Body of pancreas (tissue), 4 donors: ENCODE results near the gene KLHL24. TPM values are rescaled to one million over a fixed set of nuclear protein-coding genes. Genes with fewer than 3 reads are reported as not detected.
A peak's percentile ranks its signal among the peaks of the same experiment; 100 is the strongest.
"Not testable (repeated sequence)": the region's sequence is repeated elsewhere in the genome, so short reads cannot be mapped to it uniquely, and the experiment has no call there.

Source experiments
- ATAC-seq: fragments of 150-250 bp; one replicate; pipeline ENCODE4 v1.9.1; 2016
- DNase-seq, 4 donors: peaks; one replicate each; pipeline ENCODE4 v3.0.0-alpha.2; 2019
- H3K27ac ChIP-seq, 4 donors: fragments of 200-600 bp; sonication (generic); 1 replicate in 3 of 4; 2 replicates in 1 of 4; pipeline versions ENCODE4 v1.5.1 to v1.6.1; 2016 to 2019; ENCODE audit warnings: mild to moderate bottlenecking in 1 of 4, mixed read lengths in 1 of 4, moderate library complexity in 1 of 4
- H3K27me3 ChIP-seq, 2 donors: fragments of 200-600 bp; sonication (generic); one replicate each; pipeline ENCODE4 v1.6.0; 2016; ENCODE audit warnings: mild to moderate bottlenecking in 1 of 2
- H3K36me3 ChIP-seq, 2 donors: fragments of 200-600 bp; sonication (generic); replicated peaks in 1 of 2; 2 replicates each; pipeline ENCODE4 v1.5.1; 2016; ENCODE audit warnings: low read depth in 2 of 2; ENCODE audit not compliant: insufficient read depth in 1 of 2
- H3K4me1 ChIP-seq: fragments of 200-600 bp; sonication (generic); one replicate; pipeline ENCODE4 v1.6.0; 2016
- H3K4me3 ChIP-seq, 2 donors: fragments of 200-600 bp; sonication (generic); 1 replicate in 1 of 2; 2 replicates in 1 of 2; pipeline ENCODE4 v1.5.1; 2016 to 2019
- H3K9me3 ChIP-seq, 3 donors: fragments of 200-600 bp; sonication (generic); 1 replicate in 2 of 3; 2 replicates in 1 of 3; pipeline ENCODE4 v1.5.1; 2016
- POLR2A ChIP-seq, 3 donors: fragments of 450-650 bp; IDR thresholded peaks; one replicate each; pipeline ENCODE4 v1.6.1; 2016; ENCODE audit warnings: antibody characterized with exemption in 3 of 3, mild to moderate bottlenecking in 2 of 3
- WGBS, 2 donors: methylation state at CpG; one replicate each; pipeline ENCODE4 v1.1.5; 2017; 5-methylcytosine and 5-hydroxymethylcytosine counted together
- intact Hi-C: fragments of 100-400 bp; cut with DNase I; formaldehyde crosslinking; loops from one replicate; pipeline ENCODE4 v1.15.1; 2023
- total RNA-seq, 2 donors: library from RNA; depleted of rRNA; stranded (reverse); fragments of >200 nt; gene quantifications; one replicate each; pipeline ENCODE4 v1.1.0, GENCODE V29; 2016
- TF ChIP-seq, protein P1 (sequence below), 7 experiments: fragments of 450-650 bp in 4 of 7; fragments of 200-600 bp in 3 of 7; sonication (generic) in 3 of 7; IDR thresholded peaks; one replicate each; pipeline ENCODE4 v1.5.1; 2016 to 2019; ENCODE audit warnings: antibody characterized with exemption in 7 of 7

KLHL24 gene
- total RNA-seq, 2 donors from 2014 or later = 22.7 to 46.2 TPM

DNA sequence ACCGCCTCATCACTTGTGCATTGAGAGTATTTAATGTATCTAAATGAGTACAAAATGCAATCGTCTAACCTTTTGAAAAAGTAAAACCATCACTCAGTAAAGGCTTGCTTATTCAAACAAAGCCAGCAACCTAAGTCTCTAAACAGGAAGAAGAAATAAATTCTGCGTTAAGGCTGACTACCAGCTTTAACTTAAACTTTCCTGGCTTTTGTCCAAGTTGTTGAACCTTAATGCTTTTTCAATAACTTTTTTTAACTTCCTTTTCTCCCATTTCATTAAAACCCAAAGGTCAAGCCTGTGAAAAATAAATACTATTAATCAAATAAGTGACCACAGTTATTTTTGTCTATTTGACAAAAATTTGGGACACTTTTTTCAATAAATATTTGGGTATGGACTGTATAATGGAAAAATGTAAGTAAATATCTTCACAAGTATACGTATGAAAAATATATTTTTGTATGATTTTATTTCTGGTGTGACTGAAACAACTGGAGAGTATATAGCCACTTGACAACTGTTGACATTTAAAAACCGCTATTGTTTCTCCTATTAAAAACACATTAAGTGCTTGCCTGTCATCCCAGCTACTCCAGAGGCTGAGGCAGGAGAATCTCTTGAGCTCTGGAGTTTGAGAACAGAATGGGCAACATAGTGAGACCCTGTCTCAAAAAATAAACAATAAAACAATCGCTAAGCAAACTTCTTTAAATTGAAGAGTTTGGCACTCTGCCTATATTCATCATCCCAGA lies 2.9 kb downstream of the KLHL24 start:
- no peaks in the 10 kb centered on the region for H3K36me3 ChIP-seq
- no peaks in the 10 kb centered on the region for H3K9me3 ChIP-seq
- ATAC-seq (no peak), DNase-seq (no peak)
- H3K27me3 ChIP-seq = no peaks in the 10 kb centered on the region
- H3K27ac ChIP-seq = peak overlapping the region in 1 of 4 donors; percentile 98
- WGBS, 2 donors = 50 to 55% methylated on average over 6 of the region's 6 CpGs
- H3K4me3 ChIP-seq = no peak overlapping the region
- TF ChIP-seq POLR2A (IDR thresholded peaks at IDR 0.05) = no peak
- TF ChIP-seq, protein P1, sequence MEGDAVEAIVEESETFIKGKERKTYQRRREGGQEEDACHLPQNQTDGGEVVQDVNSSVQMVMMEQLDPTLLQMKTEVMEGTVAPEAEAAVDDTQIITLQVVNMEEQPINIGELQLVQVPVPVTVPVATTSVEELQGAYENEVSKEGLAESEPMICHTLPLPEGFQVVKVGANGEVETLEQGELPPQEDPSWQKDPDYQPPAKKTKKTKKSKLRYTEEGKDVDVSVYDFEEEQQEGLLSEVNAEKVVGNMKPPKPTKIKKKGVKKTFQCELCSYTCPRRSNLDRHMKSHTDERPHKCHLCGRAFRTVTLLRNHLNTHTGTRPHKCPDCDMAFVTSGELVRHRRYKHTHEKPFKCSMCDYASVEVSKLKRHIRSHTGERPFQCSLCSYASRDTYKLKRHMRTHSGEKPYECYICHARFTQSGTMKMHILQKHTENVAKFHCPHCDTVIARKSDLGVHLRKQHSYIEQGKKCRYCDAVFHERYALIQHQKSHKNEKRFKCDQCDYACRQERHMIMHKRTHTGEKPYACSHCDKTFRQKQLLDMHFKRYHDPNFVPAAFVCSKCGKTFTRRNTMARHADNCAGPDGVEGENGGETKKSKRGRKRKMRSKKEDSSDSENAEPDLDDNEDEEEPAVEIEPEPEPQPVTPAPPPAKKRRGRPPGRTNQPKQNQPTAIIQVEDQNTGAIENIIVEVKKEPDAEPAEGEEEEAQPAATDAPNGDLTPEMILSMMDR (IDR thresholded peaks at IDR 0.05) = no peak
- intact Hi-C loops = no loop called here
- peaks cover 36% of the 10 kb centered on the region for H3K4me1 ChIP-seq

DNA sequence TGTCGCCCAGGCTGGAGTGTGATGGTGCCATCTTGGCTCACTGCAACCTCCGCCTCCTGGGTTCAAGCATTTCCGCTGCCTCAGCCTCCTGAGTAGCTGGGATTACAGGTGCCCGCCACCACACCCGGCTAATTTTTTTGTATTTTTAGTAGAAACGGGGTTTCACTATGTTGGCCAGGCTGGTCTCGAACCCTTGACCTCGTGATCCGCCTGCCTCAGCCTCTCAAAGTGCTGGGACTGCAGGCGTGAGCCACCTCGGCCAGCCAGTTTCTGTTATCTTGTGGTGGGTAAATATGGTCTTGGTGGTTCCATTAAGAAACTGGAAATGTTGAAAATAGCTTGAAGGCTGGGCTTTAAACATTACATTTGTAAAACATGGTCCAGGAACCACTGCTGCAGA lies 5.2 kb downstream of the KLHL24 start:
- peaks cover 35% of the 10 kb centered on the region for H3K4me1 ChIP-seq
- H3K36me3 ChIP-seq, H3K4me3 ChIP-seq, DNase-seq, H3K27ac ChIP-seq, H3K9me3 ChIP-seq, H3K27me3 ChIP-seq, intact Hi-C loops, ATAC-seq: not testable (repeated sequence)
- 78 to 91% methylated on average over 11 of the region's 11 CpGs for WGBS, 2 donors

- Histone ChIP-seq H3K4me1 (peaks cover 35% of the 10 kb centered on the region), H3K27ac (no peak overlapping the region)
- intact Hi-C loops = no loop called here
Observed at GRCh38 chr3:183641882-183642281, 6.5 kb downstream of the KLHL24 start.

DNA sequence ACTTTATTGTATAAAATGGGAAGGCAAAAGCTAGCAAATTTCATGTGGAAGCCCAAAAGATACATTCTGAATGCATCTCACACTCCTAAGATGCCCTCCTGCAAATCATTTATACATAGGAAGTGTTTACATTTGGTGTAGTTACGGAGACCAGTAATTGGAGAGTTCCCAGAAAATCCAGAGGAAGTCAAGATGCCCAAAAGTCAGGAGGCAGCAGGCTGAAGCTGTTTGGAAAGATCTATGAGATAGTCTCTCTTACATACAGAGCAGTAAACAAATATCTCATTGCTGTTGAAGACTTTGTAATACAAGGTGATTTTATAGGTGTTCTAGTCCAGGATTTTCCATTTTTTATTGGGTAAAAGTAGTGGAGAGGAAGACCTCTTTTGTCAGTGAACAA lies 8.8 kb downstream of the KLHL24 start:
- H3K27me3 ChIP-seq = no peaks in the 10 kb centered on the region
- H3K4me3 ChIP-seq = no peak overlapping the region
- 95 to 97% methylated on average over 1 of the region's 1 CpG for WGBS, 2 donors
- no peaks in the 10 kb centered on the region for H3K9me3 ChIP-seq
- TF ChIP-seq, protein P1 (IDR thresholded peaks at IDR 0.05) = no peak
- no peak for TF ChIP-seq POLR2A (IDR thresholded peaks at IDR 0.05)
- H3K4me1 ChIP-seq = peaks cover 11% of the 10 kb centered on the region
- no peak for DNase-seq
- no peak overlapping the region for H3K27ac ChIP-seq
- H3K36me3 ChIP-seq = no peaks in the 10 kb centered on the region
- intact Hi-C loops = no loop called here
- no peak for ATAC-seq

More at GRCh38 chr3:183641882-183642281, 6.5 kb downstream of the KLHL24 start:
- 29 to 58% methylated on average over 2 of the region's 2 CpGs for WGBS, 2 donors
- DNase-seq (no peak), ATAC-seq (no peak)
- H3K27me3 ChIP-seq = no peaks in the 10 kb centered on the region
- TF ChIP-seq POLR2A (IDR thresholded peaks at IDR 0.05) = no peak
- TF ChIP-seq, protein P1 (IDR thresholded peaks at IDR 0.05) = no peak
- H3K36me3 ChIP-seq = no peaks in the 10 kb centered on the region
- no peak overlapping the region for H3K4me3 ChIP-seq
- H3K9me3 ChIP-seq = no peaks in the 10 kb centered on the region

DNA sequence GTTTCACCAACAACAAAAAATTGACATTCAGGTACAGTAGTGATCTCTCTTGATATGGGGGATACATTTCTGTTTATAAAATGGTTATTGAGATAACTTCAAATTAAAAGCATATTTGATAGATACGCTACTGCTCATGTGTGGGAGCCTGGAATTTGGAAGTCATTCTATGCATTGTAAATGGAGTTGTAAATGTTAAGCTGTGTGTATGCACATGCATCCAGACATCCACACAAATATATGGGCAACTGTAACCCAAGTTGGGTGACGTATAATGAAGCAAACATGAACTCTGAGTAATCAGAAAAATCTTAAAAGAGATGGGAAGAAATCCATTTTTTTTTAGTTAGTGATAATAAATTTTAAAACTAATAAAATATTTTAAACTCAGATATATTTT lies 9.8 kb downstream of the KLHL24 start:
- Histone ChIP-seq H3K27me3 (no peaks in the 10 kb centered on the region), H3K9me3 (no peaks in the 10 kb centered on the region), H3K4me1 (peaks cover 11% of the 10 kb centered on the region), H3K27ac (no peak overlapping the region), H3K4me3 (no peak overlapping the region), H3K36me3 (peaks cover 0 to 1% of the 10 kb centered on the region in 2 donors)
- TF ChIP-seq, protein P1 (IDR thresholded peaks at IDR 0.05) = no peak
- TF ChIP-seq POLR2A (IDR thresholded peaks at IDR 0.05) = no peak
- 98 to 100% methylated on average over 2 of the region's 2 CpGs for WGBS, 2 donors
- intact Hi-C loops = no loop called here
- DNase-seq (no peak), ATAC-seq (no peak)
